ENCODE data around the gene KCNT2.

Gene KCNT2

GRCh38 chr1:196385109-196385508, 223.1 kb downstream of the KCNT2 start:
- no peak for ATAC-seq

GRCh38 chr1:196382383-196382782, 225.9 kb downstream of the KCNT2 start:
- no peak for ATAC-seq

- no peak for ATAC-seq
Measured at GRCh38 chr1:196381544-196381943, 226.7 kb downstream of the KCNT2 start.

GRCh38 chr1:196380316-196380715, 227.9 kb downstream of the KCNT2 start:
- ATAC-seq, result no peak

- no peak for ATAC-seq
Measured at GRCh38 chr1:196377811-196378210, 230.4 kb downstream of the KCNT2 start.

- ATAC-seq, result no peak
Measured at GRCh38 chr1:196376630-196377328, 231.5 kb downstream of the KCNT2 start.

- ATAC-seq, result no peak
Measured at GRCh38 chr1:196373798-196374197, 234.4 kb downstream of the KCNT2 start.

- ATAC-seq, result no peak
Measured at GRCh38 chr1:196372896-196373536, 235.2 kb downstream of the KCNT2 start.

- no peak for ATAC-seq
Measured at GRCh38 chr1:196367838-196368237, 240.4 kb downstream of the KCNT2 start.

- ATAC-seq, result no peak
Measured at GRCh38 chr1:196366817-196367495, 241.3 kb downstream of the KCNT2 start.

- ATAC-seq, result no peak
Measured at GRCh38 chr1:196361112-196361714, 247.0 kb downstream of the KCNT2 start.

GRCh38 chr1:196357913-196358312, 250.3 kb downstream of the KCNT2 start:
- no peak for ATAC-seq

- ATAC-seq, result no peak
Measured at GRCh38 chr1:196355206-196355786, 252.9 kb downstream of the KCNT2 start.

GRCh38 chr1:196344453-196344852, 263.8 kb downstream of the KCNT2 start:
- no peak for ATAC-seq

GRCh38 chr1:196324345-196324744, 283.9 kb downstream of the KCNT2 start:
- no peak for ATAC-seq

- ATAC-seq, result no peak
Measured at GRCh38 chr1:196323869-196324268, 284.4 kb downstream of the KCNT2 start.

- no peak for ATAC-seq
Measured at GRCh38 chr1:196319301-196319700, 288.9 kb downstream of the KCNT2 start.

- ATAC-seq, result no peak
Measured at GRCh38 chr1:196317535-196318522, 290.4 kb downstream of the KCNT2 start.

GRCh38 chr1:196312739-196313138, 295.5 kb downstream of the KCNT2 start:
- ATAC-seq, result no peak

- ATAC-seq, result no peak
Measured at GRCh38 chr1:196309386-196309785, 298.9 kb downstream of the KCNT2 start.

GRCh38 chr1:196308176-196308575, 300.1 kb downstream of the KCNT2 start:
- ATAC-seq, result no peak

- ATAC-seq, result no peak
Measured at GRCh38 chr1:196306421-196306820, 301.8 kb downstream of the KCNT2 start.
